GM19328 (cell line): ENCODE data around the gene PLCL2.

Experiments
- ATAC-seq: cut with Tn5 transposase; IDR thresholded peaks from one replicate; pipeline ENCODE4 v1.9.1; 2021; ENCODE audit warnings: mild to moderate bottlenecking, moderate library complexity; ENCODE audit not compliant: unreplicated experiment

Gene PLCL2

DNA sequence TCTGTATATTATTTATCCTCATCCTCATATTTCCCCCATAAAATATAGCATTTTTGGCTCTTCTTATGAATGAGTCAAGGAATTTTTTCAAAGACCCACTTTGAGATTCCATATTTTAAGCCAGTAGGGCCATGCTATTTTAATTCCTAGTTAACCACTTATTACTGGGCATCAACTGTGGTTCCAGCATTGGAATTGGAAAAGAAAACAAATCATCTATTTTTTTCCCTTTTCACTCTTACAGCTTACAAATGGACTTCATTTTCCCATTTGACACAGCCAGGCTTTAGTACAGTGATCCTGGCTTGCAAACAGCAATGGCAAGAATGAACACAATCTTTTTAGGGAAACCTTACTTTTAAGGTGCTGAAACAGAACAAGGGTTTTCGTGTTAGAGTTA lies 19.4 kb upstream of the PLCL2 start:
- no peak for ATAC-seq

DNA sequence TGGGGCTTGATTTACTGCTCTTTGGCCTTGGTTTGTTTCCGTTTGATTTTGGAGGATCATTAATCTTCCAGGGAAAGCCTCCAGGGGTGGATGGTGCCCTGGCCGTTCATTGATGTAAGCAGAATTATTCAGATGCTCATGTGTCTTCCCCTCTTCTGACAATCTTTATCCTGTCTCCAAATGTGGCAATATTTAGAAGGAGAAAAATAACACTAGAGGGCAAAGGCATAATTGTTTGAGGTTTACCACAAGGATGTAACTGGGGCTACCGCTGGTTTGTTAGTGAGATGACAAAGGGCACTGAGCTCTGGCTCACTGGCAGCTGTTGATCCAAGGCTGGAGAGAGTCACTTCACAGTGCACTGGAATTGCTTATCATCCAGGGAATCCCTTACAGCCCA lies 18.2 kb upstream of the PLCL2 start:
- ATAC-seq: no peak

DNA sequence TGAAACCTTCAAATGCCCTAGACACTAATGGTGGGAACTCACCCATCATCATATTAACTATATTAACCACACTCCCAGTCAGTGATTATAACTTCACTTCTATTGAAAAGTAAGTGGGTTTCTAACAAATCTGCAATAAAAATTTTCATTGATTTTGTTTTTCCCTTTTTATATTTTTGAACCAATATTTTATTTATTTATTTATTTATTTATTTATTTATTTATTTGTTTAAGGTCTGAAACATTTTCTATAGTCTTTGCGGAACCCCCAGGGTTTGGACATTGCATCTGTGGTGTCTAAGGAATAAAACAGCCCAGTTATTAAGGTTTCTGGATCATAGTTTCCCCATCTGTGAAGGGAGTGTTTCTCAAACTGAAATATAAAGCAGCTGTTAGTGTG lies 16.2 kb upstream of the PLCL2 start:
- no peak for ATAC-seq

DNA sequence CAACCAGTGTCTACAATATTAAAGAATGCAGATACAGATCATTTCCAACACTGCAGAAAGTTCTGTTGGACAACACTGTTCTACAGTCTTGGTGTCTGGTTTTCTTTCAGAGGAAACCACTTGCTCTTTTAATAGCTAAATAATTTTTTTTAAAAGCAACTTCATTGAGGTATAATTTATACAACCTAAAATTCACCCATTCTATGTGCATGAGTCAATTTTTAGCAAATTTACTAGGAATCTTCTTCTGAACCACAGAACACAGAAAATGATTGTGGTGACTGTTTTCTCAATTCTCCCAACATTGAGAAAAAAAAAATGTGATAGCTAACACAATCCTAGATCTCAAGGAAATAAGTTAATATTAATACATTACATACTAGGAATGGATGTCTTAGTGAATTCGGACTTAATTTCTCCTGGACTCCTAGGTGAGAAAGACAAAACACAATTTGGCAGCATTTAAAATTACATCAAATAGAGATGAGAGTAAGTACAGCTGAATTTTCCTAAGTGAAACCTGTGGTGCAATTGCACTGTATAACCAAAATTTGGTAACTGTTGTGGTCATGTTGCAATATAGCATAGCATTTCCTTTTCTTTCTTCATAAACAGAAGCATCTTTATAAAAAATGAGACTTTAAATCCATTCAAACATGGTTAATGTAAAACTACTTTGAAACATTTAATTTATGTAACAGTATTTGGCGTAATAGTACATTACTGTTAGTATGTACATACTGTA lies 15.3 kb upstream of the PLCL2 start:
- ATAC-seq: no peak

DNA sequence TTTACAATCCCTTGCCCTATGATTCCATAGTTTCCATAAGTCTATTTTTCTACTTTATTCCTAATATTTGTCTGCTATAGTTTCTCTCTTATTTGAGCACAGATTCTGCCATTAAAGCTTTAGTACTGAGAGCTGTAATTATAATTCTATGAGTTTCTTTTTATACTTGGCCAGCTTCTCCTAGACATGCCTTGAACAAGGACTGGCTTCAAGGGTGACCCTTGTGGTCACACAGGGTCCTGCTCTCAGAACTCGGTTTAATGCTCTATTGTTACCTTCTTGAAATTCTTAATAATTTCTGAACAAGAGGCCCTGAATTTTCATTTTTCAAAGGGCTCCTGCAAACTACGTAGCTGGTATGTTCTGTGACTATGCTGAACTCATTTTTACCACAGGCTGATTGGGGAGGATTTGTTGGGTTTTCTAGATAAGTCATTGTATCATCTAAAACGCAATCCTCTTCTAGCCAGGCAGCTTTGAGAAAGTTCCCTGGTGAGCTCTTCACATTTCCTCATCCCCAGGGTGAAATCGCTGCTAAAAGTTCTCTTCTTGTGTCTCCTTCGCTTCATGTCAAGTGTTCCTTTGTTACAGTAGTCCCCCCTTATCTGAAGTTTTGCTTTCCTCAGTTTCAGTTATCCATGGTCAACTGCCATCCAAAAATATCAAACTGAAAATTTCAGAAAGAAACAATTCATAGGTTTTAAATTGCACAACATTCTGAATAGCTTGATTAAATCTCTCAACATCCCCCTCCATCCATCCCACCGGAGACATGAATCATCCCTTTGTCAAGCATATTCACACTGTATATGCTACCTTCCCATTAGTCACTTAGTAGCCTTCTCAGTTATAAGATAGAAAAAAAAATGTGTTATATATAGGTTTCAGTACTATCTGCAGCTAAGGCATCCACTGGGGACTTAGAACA lies 12.6 kb upstream of the PLCL2 start:
- ATAC-seq: no peak

DNA sequence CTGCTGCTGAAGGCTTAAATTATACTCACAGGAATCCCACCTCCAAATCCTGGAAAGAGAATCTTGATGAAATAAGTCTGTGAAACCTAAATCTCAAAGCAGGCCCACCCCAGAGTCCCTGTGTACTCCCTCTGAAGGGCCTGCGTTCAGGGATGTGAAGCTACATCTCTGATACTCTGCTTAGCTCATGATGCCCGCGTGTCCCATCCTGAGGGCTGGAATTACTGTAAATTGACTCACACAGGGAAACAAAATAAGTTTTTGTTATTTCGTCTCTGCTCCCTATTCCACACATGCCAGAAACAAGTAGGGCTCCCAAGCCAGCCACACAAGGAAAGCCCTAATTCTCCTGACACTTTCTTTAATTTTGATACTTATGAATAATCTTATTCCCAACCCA lies 10.9 kb upstream of the PLCL2 start:
- no peak for ATAC-seq

DNA sequence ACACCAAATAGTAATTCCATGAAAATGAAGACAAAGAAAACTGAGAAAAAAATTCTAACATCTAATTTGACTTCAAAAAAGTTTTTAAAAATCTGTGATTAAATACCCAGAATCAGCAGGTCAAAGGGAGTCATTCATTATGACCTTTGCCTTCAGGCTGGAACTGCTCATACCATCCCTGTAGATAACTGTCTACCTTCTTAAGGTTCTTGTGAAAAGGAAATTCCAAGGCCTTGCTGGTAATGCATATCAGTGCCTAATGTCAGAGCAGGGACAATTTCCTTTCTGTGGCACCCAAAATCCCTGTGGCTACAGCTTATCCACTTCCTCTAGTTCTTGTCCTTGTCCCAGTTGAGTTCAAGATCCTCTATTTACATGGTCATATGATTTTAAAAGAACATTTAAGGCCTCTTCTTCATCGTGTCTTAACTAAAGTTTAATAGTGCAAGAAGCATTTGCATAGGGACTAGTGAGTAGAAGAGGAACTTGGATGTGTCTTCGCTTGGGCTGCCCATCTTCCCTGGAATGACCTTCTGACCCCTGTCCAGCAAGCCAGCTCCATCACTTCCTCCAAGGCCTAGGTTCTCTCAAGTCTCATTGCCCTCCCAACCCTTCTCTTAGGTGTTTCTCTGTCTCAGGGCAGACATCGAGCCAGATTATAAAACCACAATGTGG lies 8.7 kb upstream of the PLCL2 start:
- no peak for ATAC-seq

DNA sequence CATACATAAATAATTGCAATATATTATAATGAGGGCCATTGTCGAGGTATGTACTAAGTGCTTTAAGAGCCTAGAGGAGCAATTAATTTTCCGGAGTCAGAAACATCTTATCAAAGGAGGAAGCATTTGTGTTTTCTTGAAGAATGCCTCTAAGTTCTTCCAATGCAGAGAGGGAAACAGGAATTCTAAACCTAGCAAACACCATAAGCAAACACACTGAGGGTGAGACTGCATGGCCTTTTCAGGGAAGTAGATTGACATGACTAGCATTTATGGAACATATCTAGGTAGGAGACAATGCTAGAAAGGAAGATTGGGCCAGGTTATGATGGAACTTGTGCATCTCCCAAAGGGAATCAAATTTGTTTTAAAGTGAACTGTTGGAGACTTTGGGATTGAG lies 7.2 kb upstream of the PLCL2 start:
- no peak for ATAC-seq

DNA sequence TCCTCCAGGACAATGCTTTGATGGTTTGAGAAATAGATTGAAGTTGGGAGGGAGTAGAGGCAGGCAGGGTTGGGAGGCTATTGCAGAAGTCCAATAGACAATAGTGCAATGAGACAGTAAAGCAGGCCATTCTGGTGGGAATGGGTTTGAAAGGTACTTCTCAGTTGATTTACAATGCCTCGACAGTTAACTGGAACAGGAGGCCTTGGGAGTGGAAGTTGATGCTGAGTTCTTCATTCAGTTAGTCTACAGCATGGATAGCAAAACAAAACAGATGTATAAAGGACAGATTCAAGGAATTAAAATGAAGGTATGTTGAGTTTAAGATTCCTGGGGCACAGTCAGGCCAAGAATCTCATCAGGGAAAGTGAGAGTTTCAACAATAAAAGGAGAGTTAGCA lies 6.8 kb upstream of the PLCL2 start:
- ATAC-seq: no peak

DNA sequence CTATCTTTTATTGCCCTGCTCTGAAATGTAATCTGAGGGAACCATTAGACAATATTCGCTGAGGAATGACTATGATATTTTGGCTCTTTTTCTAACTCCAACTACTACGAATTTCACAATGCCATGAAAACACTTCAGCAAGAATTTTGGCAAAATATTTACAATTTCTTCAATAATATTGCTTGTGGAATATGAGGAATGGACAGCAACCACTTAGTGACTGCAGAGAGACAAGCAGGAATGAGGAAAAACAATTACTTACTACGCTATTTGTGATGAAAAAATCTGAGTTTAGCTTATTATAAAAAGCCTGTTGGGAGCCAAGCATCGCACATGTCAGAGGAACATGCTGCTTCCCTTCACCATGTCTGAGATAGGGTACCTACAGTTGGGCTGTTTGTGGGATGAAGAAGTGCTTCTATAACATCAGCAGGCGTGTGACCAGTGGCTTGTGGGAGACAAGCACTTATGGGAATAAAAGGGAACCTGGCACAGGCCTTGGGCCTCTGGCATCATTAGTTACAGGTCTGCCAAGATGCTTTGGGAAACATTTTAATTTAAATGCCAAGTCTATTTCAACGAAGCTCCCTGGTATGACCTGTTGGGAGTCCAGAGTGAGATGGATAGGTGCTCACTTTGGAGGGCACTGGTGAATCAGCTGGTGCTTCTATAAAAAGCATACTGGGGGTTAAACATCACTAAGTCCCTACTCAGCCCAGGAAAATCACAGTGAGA lies 2.7 kb upstream of the PLCL2 start:
- no peak for ATAC-seq

DNA sequence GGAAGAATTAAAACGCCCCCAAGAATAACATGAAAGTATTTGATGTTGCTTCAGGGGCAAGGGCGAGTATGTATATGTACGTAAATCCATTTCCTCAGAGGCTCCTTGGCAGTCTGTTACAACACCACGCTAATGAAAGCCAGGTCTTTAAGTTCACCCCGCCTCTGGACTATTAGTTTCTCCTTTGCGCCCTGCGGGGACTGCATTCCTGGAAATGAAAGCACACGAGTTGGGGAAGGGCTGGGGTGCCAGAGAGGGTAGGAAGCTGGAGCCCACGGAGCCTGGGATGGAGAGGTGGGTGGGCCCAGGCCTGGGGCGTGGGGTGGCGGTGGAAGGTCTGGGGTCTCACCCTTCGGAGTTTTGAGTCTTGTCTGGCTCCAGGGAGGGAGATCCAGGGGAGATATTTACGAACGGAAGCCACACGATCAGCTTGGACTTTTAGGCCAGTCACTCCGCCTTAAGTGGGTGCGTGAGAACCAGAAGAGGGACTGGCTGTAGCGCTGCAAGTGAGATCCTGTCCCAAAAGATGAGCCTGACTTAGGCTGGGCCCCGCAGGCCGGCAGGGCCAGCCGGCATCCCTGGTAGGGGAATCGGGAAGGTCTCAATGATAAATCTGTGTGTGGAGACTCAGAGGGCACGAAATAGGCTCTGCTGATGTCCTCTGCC lies 1.6 kb upstream of the PLCL2 start:
- no peak for ATAC-seq

DNA sequence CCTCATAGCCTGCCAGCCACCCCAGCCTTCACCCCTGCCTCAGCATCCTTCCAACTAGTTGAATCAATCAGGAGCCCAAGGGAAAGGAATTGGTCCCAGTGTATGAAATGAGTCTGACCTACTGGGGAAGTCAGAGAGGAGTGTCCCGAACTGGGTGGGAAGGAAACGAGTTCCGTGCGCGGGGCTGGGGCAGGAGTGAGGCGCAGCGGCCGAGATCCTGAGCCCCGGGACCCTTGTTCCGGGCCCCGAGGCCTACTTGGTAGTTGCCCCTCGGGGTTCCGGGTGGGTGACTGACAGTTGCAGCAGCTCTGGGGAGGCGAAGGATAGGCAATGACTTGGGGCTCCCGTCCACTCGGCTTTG lies 1.1 kb upstream of the PLCL2 start:
- no peak for ATAC-seq

DNA sequence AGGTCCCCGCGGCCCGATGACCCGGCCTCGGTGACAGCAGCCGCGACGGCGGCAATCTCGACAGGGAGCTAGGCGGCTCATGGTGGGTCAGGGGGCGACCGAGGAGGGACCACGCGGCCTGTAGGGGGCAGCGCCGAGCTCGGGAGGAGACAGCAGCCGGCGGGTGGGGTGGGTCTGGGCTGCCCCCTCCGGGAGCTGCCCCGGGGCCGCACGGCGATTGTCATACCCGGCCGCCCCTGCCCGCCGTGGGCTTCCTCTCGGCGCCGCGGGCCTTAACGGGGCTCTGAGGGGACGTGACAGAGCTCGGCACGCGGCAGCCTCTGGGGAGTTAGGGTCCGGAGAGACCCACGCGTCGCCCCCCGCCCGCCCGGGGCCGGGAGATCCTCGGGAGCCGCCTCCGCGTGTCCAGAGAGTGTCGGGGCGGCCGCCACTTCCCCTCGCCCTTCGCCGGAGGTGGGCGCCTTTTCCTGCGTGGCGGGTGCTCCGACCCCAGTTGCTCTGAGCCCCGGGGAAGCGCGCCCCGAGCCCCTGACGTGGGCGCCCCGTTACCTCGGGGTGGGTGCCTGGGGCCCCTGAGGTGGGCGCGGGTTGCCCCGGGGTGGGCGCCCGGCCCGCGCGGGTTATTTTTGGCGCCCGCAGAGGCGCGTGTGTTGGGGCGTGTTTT lies 539 bp upstream of the PLCL2 start:
- ATAC-seq: peak; percentile 30

DNA sequence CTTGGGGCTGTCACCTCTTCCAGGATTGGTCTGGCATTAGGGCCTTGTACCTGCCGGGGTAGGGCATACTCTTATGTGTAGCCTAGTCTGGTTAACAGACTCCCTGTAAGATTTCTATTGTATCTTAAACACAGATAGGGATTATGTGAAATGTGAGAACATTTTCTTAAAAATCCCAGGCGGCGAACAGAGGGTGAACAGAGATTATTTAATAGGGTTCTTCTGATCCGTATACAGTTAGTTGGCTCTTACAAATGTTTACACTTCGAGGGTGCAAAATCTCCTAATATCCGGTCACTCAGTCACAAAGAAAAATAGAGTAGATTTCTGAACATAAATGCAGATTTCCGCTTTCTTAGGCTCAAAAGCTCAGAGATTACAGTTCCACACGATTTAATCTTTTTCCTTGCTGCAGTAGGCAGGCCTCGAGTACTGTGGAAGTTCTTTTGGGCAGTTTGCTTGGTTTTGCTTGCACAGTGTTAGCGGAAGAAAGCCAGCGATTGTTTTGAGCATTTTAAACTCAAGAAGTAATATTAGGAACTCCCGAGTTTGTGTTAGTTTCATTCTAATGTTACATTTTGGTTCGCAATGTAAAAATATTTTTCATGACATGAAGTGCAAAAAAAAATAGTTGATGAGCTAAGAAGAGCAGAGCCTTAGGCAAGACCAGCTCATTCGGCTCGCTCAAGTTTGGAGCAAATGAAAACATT lies 993 bp downstream of the PLCL2 start:
- peak; percentile 25 for ATAC-seq

DNA sequence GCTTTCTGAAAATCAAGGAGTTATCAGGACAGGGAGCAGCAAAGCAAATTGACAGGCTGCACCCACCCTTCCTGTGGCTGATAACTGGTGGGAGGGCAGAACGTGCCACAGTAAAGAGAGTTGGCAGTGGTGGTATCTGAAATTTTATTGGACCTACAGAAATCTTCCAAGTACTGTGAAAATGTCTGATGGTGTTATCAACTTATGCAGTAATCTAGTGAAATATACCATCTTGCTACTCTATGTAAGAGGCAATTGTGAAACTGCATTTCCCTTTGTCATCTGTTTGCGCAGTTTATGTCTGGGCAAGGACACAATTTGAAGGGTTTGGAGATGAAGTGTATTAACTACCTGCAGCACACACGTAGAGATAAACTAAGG lies 1.5 kb downstream of the PLCL2 start:
- ATAC-seq: no peak

DNA sequence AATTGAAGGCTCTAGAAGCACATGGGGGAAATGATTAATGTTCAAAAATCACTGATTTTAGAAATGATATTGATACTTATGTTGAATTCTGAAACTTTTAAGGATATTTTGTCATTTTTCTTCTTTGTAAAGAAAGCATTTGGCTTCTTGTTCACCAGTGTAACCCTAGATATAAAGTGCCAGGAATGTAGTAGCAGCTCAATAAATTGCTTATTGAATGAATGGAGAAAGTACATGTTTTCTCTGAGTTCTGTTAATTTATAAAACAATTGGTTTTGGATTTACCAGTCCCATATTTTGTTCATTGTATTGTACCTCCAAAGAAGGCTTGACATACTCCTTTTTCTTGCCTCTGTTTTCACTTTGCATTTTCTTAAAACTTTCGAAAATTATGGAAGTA lies 2.4 kb downstream of the PLCL2 start:
- ATAC-seq: no peak

DNA sequence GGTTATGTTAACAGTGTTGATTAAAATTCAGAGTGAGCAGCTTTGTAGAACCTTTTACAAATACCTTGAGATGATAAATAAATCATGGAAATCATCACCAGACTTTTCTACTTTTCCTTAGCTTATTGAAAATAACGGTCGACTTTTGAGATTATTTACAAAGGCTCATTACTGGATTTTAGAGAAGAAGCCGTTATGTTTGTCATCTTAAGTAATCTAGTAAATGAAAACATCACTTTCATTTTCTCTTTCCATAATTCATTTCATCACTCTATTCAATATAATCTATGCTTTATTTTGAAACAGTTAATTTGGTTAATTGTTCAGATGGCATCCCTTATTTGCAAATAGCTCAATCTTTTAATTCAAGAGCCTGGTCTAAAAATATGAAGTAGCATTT lies 3.6 kb downstream of the PLCL2 start:
- ATAC-seq: no peak

DNA sequence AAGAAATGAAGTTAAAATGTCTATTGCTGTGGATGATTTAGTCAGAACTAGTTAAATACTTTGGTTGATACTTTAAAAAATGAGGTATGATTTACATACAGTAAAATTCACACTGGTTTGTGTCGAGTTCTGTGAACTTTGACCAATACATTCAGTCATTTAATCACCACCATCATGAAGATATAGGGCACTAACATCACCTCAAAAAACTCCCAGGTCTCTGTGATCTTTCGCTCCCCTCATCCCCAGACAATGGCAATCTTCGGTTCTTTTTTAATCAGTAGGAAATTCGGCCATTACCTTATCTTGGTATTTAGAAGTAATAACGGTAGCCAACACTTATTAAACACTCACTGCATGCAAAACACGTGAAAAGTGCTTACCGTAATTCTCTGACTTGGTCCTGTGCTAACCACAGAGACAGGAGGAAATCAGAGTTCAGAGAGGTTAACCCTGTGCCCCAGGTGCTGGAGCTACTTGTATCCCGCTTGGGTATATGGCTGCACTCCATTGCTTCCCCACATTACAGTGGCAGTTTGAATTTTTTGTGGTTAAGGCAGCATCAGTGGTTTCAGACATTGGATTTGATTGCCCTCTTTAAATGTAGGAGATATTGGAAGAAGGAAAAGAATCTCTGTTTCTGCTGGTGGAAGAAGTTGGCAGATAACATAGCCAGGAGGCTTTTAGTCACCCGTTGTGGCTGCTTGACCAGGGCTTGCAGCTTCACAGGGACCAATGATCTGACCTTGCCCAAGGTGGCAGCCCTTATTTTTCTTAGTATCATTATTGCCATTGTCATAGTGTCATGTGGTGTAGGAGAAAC lies 4.2 kb downstream of the PLCL2 start:
- ATAC-seq: peak; percentile 32
